Hepatocyte (in vitro differentiated cells): ENCODE measurements around the gene TFDP1.

Experiments
- EZH2 ChIP-seq: fragments of 200-600 bp; sonication (generic); IDR thresholded peaks from 2 replicates; pipeline ENCODE4 v1.6.1; 2016; ENCODE audit warnings: antibody characterized with exemption, mild to moderate bottlenecking, borderline replicate concordance
- EZH2phosphoT487 ChIP-seq: fragments of 200-600 bp; sonication (generic); IDR thresholded peaks from one replicate; pipeline ENCODE4 v1.6.1; 2018; ENCODE audit warnings: antibody characterized with exemption, mild to moderate bottlenecking, low read depth, moderate library complexity; ENCODE audit not compliant: unreplicated experiment, severe bottlenecking
- TF ChIP-seq, protein P1 (sequence below): fragments of 200-600 bp; sonication (generic); IDR thresholded peaks from 2 replicates; pipeline ENCODE4 v1.5.1; 2016; ENCODE audit warnings: antibody characterized with exemption, mild to moderate bottlenecking; ENCODE audit not compliant: poor library complexity

- TF ChIP-seq, protein P1, sequence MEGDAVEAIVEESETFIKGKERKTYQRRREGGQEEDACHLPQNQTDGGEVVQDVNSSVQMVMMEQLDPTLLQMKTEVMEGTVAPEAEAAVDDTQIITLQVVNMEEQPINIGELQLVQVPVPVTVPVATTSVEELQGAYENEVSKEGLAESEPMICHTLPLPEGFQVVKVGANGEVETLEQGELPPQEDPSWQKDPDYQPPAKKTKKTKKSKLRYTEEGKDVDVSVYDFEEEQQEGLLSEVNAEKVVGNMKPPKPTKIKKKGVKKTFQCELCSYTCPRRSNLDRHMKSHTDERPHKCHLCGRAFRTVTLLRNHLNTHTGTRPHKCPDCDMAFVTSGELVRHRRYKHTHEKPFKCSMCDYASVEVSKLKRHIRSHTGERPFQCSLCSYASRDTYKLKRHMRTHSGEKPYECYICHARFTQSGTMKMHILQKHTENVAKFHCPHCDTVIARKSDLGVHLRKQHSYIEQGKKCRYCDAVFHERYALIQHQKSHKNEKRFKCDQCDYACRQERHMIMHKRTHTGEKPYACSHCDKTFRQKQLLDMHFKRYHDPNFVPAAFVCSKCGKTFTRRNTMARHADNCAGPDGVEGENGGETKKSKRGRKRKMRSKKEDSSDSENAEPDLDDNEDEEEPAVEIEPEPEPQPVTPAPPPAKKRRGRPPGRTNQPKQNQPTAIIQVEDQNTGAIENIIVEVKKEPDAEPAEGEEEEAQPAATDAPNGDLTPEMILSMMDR = no peak
- TF ChIP-seq EZH2 (no peak), EZH2phosphoT487 (no peak)
These were observed 12.0 kb downstream of the TFDP1 start for GRCh38 chr13:113596321-113597200.
